Panc1 (cell line): ENCODE results near the gene CDH26. TPM values are rescaled to one million over a fixed set of nuclear protein-coding genes. Genes with fewer than 3 reads are reported as not detected.

Experiments used
- ATAC-seq: fragments of 200-7000 bp; cut with Tn5 transposase; 2 replicates; pipeline ENCODE4 v1.9.1; 2020; ENCODE audit warnings: mild to moderate bottlenecking, moderate library complexity
- BruUV-seq: library from RNA; stranded (reverse); fragments of 400-500 nt; replicated peaks from 2 replicates; lab custom pipeline; 2021; lab: Mats Ljungman, UMichigan
- CTCF ChIA-PET: fragments of 300-600 bp; sonication (Branson Sonifier 250); formaldehyde crosslinking; loops from one replicate; lab custom pipeline; 2022; ENCODE audit warnings: antibody characterized with exemption; lab: Charles Lee
- POLR2A ChIA-PET: fragments of 300-600 bp; sonication (Branson Sonifier 250); formaldehyde crosslinking; loops from one replicate; lab custom pipeline; 2022; ENCODE audit warnings: antibody characterized with exemption; lab: Charles Lee
- DNase-seq: peaks from one replicate; pipeline ENCODE4 v3.0.0-alpha.2; 2010; ENCODE audit warnings: low read depth, low spot score
- H3K27ac ChIP-seq: 2 replicates; pipeline ENCODE4 v1.5.1; 2011; ENCODE audit warnings: mild to moderate bottlenecking, low read length, inconsistent platforms
- H3K27me3 ChIP-seq: fragments of 200-500 bp; sonication (Bioruptor generic); 2 replicates; pipeline ENCODE4 v1.6.0; 2014; ENCODE audit warnings: low read length, inconsistent platforms; ENCODE audit not compliant: control insufficient read depth, insufficient read depth
- H3K36me3 ChIP-seq: fragments of 200-500 bp; sonication (Bioruptor generic); 2 replicates; pipeline ENCODE4 v1.5.1; 2014; ENCODE audit warnings: inconsistent platforms, mild to moderate bottlenecking, low read length, moderate library complexity; ENCODE audit not compliant: control insufficient read depth, insufficient read depth
- H3K4me1 ChIP-seq: 2 replicates; pipeline ENCODE4 v1.5.1; 2011; ENCODE audit warnings: inconsistent platforms, mild to moderate bottlenecking, low read length, moderate library complexity; ENCODE audit not compliant: control insufficient read depth, insufficient read depth
- H3K4me3 ChIP-seq, 2 experiments: 2 replicates each; pipeline ENCODE4 v1.5.1; 2011 to 2012; ENCODE audit warnings: low read depth in 2 of 2, low read length in 2 of 2, mild to moderate bottlenecking in 2 of 2, inconsistent platforms in 1 of 2, moderate library complexity in 1 of 2
- H3K9me3 ChIP-seq: fragments of 200-500 bp; sonication (Bioruptor generic); 2 replicates; pipeline ENCODE4 v1.5.1; 2014; ENCODE audit warnings: low read depth, mild to moderate bottlenecking, inconsistent platforms, low read length, moderate library complexity; ENCODE audit not compliant: control insufficient read depth, insufficient read depth
- CTCF ChIP-seq: fragments of 450-650 bp; IDR thresholded peaks from 2 replicates; pipeline ENCODE4 v1.5.1; 2017; ENCODE audit warnings: mild to moderate bottlenecking
- POLR2AphosphoS5 ChIP-seq: IDR thresholded peaks from 2 replicates; pipeline ENCODE4 v1.6.1; 2012; ENCODE audit warnings: mild to moderate bottlenecking, low read depth, low read length, moderate library complexity
- REST ChIP-seq, 2 experiments: IDR thresholded peaks; 2 replicates each; pipeline ENCODE4 v1.6.1; 2011 to 2012; ENCODE audit warnings: low read depth in 2 of 2, control low read depth in 1 of 2, low read length in 1 of 2, mild to moderate bottlenecking in 1 of 2, moderate library complexity in 1 of 2; ENCODE audit not compliant: insufficient read depth in 1 of 2
- SIN3A ChIP-seq: IDR thresholded peaks from 2 replicates; pipeline ENCODE4 v1.6.1; 2012; ENCODE audit warnings: low read depth, mild to moderate bottlenecking, low read length, moderate library complexity, borderline replicate concordance; ENCODE audit not compliant: insufficient read depth
- TCF7L2 ChIP-seq: IDR thresholded peaks from 2 replicates; pipeline ENCODE4 v1.6.1; 2011; ENCODE audit warnings: mild to moderate bottlenecking, low read depth, low read length, inconsistent platforms
- in situ Hi-C: cut with HindIII; loops from 2 replicates; pipeline ENCODE4 v1.10.0; 2016; ENCODE audit warnings: low sequenced_read_pairs, low pct_unique_long_range_greater_than_20kb
- intact Hi-C: fragments of 100-400 bp; cut with micrococcal nuclease; formaldehyde crosslinking; loops from one replicate; pipeline ENCODE4 v1.10.0; 2022; ENCODE audit not compliant: unreplicated experiment
- total RNA-seq: library from RNA; stranded (reverse); gene quantifications from one replicate; pipeline ENCODE4 v1.2.1, GENCODE V29; 2021; ENCODE audit not compliant: unreplicated experiment

Gene CDH26
- total RNA-seq, 1 experiment from 2014 or later = 0.46 TPM

- Histone ChIP-seq H3K4me1 (no peaks in the 10 kb centered on the region), H3K4me3 (no peak overlapping the region), H3K27ac (no peak overlapping the region), H3K9me3 (no peaks in the 10 kb centered on the region), H3K27me3 (no peaks in the 10 kb centered on the region), H3K36me3 (no peaks in the 10 kb centered on the region)
- ChIA-PET POLR2A (no interaction called here), CTCF (no interaction called here)
- in situ Hi-C loops (no loop called here), intact Hi-C loops (no loop called here)
- TF ChIP-seq POLR2AphosphoS5 (no peak), REST (IDR thresholded peaks at IDR 0.05; ENCODE audit: insufficient read depth in 1 of 2, low read depth in 2 of 2, low read length in 1 of 2) (no peak), CTCF (no peak), SIN3A (no peak), TCF7L2 (no peak)
- ATAC-seq (no peak), DNase-seq (no peak)
- no TSS peak for BruUV-seq
These were observed 26.9 kb downstream of the CDH26 start for GRCh38 chr20:59985164-59985563.

- Histone ChIP-seq H3K4me3 (no peak overlapping the region), H3K36me3 (no peaks in the 10 kb centered on the region), H3K27ac (no peak overlapping the region), H3K27me3 (no peaks in the 10 kb centered on the region), H3K9me3 (no peaks in the 10 kb centered on the region), H3K4me1 (no peaks in the 10 kb centered on the region)
- no TSS peak for BruUV-seq
- ChIA-PET POLR2A (no interaction called here), CTCF (no interaction called here)
- TF ChIP-seq CTCF (peak; percentile 64), SIN3A (no peak)
- intact Hi-C loops (no loop called here), in situ Hi-C loops (no loop called here)
- DNase-seq (no peak), ATAC-seq (no peak)
These were observed 27.6 kb downstream of the CDH26 start for GRCh38 chr20:59985864-59986263.
